COLO829 (cell line): ENCODE results near the gene GALNTL6.

ENCODE experiments used
- DNase-seq: peaks from one replicate; pipeline ENCODE4 v3.0.0; 2012; ENCODE audit warnings: low spot score

The GALNTL6 gene

GRCh38 chr4:172989984-172990820, 1177.0 kb downstream of the GALNTL6 start:
- no peak for DNase-seq

- no peak for DNase-seq
Observed at GRCh38 chr4:172992648-172993378, 1179.6 kb downstream of the GALNTL6 start.

GRCh38 chr4:172995161-172995560, 1182.0 kb downstream of the GALNTL6 start:
- no peak for DNase-seq

- no peak for DNase-seq
Observed at GRCh38 chr4:172995704-172996103, 1182.5 kb downstream of the GALNTL6 start.

- peak; percentile 96 for DNase-seq
Observed at GRCh38 chr4:172996571-172997216, 1183.5 kb downstream of the GALNTL6 start.

- no peak for DNase-seq
Observed at GRCh38 chr4:172997217-172997609, 1184.0 kb downstream of the GALNTL6 start.

GRCh38 chr4:172997856-172998255, 1184.7 kb downstream of the GALNTL6 start:
- no peak for DNase-seq

- DNase-seq: no peak
Observed at GRCh38 chr4:172998527-172999469, 1185.6 kb downstream of the GALNTL6 start.

- DNase-seq: no peak
Observed at GRCh38 chr4:173001571-173001970, 1188.4 kb downstream of the GALNTL6 start.

GRCh38 chr4:173002830-173003561, 1189.8 kb downstream of the GALNTL6 start:
- DNase-seq: no peak

GRCh38 chr4:173005912-173006633, 1192.9 kb downstream of the GALNTL6 start:
- no peak for DNase-seq

GRCh38 chr4:173008436-173008835, 1195.2 kb downstream of the GALNTL6 start:
- DNase-seq: no peak

GRCh38 chr4:173009129-173009823, 1196.1 kb downstream of the GALNTL6 start:
- DNase-seq: no peak

- no peak for DNase-seq
Observed at GRCh38 chr4:173012608-173013007, 1199.4 kb downstream of the GALNTL6 start.

- DNase-seq: peak; percentile 84
Observed at GRCh38 chr4:173013232-173013930, 1200.2 kb downstream of the GALNTL6 start.

GRCh38 chr4:173014113-173014558, 1200.9 kb downstream of the GALNTL6 start:
- peak; percentile 72 for DNase-seq

GRCh38 chr4:173014836-173015235, 1201.6 kb downstream of the GALNTL6 start:
- no peak for DNase-seq

GRCh38 chr4:173017802-173018201, 1204.6 kb downstream of the GALNTL6 start:
- DNase-seq: no peak

GRCh38 chr4:173018446-173018845, 1205.2 kb downstream of the GALNTL6 start:
- DNase-seq: no peak
